Measurements from ENCODE around the gene GPR17.

The GPR17 gene, protein sequence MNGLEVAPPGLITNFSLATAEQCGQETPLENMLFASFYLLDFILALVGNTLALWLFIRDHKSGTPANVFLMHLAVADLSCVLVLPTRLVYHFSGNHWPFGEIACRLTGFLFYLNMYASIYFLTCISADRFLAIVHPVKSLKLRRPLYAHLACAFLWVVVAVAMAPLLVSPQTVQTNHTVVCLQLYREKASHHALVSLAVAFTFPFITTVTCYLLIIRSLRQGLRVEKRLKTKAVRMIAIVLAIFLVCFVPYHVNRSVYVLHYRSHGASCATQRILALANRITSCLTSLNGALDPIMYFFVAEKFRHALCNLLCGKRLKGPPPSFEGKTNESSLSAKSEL

DNA sequence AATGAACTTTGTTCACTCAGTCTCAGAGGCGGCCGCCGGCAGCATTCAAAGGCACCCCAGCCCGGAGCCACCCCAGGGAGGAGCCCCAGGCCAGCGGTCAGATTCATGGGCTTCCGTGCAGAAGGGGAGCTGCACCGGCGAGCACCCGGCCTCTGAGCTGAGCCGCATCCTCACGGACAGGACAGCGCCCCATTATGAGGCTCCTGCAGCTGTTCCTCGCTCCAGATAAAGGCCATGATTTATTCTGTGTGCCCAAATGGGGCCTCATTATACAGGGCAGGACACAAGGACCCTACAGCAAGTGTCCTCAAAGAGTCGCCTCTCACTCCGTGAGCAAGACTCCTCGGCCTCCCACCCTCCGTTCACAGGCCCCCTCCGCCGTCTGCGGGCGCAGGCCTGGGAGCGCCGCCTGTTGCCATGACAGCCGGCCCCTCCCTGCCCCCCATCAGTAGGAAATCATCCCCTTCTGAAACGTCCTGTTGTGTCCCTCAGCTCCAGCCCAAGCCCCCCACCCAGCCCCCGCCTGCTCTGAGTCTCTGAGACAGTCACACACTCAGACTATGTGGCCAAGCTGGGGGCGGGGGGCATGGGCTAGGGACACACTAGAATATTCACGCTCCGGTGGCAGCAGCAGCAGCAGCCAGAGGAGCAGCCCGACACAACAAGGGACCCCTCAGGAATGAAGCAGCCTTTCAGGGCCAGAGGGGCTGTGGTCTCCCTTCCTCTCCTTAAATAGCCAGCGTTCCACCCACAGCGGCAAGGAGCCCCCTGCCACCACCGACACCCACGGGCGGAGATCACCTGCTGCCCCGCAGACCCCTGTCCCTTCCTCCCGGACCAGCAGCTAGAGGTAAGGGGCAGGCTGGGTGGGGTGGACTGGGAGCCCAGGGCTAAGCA is at the start of gene GPR17:
GPR17 (plus strand) TSS at position 759 of the 897 bp plus-strand sequence. CDS start 4,583 bp downstream, outside the sequence.
- no peak for DNase-seq (ENCODE audit: low spot score)

DNA sequence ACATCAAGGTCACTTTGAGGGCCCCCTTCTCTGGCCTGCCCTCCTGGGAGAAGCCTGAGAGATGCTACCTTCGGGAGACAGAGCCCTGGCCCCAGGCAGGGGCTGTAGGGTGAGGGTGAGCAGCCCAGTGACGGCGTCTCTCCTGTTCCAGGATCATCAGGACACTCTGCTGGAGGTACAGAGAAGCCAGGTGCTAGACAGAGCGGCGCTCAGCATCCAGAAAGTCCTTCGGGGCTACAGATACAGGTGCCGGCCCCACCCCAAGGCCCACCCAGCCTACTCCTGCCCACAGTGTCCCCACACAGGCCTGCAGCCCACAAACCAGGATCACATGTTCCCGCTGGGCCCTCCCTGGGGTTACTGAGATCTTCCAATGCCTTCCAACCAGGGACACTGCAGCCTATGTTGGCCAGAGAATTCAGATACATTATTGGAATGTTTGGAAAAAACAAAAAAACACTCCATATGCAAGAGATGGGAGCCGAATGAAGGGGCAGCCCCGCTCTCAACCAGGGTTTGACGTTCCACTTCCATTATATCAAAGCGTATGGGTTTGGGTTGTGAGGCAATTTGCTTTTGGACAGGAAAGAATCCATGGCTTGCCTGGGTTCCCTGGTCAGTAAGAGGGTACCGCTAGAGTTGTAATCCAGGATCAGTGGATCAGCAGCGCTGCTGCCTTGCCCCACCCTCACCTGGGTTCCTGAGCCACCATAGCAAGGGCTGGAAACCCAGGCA is 49.5 kb upstream of the GPR17 start:
- DNase-seq (ENCODE audit: low spot score) = no peak

GRCh38 chr2:127597046-127597983 is 48.6 kb upstream of the GPR17 start:
- DNase-seq (ENCODE audit: low spot score) = no peak

DNA sequence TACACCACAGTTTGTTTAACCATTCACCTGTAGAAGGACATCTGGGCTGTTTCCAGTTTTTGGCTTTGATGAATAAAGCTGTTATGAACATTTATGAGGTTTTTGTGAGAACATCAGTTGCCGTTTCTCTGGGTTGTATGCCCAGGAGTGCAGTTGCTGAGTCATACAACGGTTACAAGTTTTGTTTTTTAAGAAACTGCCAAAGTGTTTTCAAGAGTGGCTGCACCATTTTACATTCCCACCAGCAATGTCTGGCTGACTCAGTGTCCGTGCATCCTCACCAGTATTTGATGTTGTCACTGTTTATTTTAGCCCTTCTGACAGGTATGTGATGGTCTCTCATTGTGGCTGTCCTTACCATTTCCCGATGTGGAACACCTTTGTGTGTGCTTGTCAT is 48.0 kb upstream of the GPR17 start:
- no peak for DNase-seq (ENCODE audit: low spot score)

DNA sequence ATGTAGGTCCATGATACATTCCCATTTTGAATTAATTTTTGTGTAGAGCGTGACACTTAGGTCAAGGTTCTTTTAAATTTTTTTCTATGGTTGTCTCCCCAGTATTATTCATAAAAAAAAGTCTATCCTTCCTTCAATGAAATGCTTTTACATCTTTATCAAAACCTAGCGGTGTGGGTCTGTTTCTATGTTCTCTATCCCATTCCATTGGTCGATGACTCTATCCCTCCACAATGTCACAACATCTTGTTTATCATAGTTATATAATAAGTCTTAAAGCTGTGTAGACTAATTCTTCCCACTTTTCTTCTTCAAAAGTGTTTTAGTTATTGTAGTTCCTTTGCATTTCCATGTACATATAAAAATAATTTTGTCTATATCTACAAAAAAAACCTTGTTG is 47.2 kb upstream of the GPR17 start:
- no peak for DNase-seq (ENCODE audit: low spot score)

- DNase-seq (ENCODE audit: low spot score) = no peak
Measured at GRCh38 chr2:127599211-127599610, 46.7 kb upstream of the GPR17 start.

- no peak for DNase-seq (ENCODE audit: low spot score)
Measured at GRCh38 chr2:127604986-127605385, 41.0 kb upstream of the GPR17 start.

DNA sequence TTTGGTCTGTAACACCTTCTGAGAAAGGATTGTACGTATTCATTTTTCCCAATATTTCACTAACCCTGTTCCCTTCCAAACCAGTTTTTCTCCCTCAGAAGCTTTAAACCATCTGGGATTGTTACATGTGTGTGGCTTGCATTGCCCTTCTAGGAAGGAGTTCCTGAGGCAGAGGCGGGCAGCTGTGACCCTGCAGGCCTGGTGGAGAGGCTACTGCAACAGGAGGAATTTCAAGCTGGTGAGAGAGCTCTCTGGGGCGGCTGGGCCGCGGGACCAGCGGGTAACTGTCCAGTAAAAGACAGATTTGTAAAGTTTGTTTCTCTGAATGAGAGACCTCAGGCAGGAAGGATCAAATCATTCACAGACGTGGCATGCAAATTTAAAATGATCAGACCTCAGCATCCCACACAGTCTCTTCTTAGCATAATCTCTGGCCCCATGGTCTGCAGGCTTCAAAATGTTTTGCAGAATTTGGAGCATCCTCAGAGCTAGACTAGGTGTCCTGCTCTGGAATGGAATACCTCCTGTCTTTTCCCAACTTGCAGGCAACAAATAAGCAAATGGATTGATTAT is 40.2 kb upstream of the GPR17 start:
- DNase-seq (ENCODE audit: low spot score) = no peak

GRCh38 chr2:127606625-127607398 is 39.1 kb upstream of the GPR17 start:
- no peak for DNase-seq (ENCODE audit: low spot score)

DNA sequence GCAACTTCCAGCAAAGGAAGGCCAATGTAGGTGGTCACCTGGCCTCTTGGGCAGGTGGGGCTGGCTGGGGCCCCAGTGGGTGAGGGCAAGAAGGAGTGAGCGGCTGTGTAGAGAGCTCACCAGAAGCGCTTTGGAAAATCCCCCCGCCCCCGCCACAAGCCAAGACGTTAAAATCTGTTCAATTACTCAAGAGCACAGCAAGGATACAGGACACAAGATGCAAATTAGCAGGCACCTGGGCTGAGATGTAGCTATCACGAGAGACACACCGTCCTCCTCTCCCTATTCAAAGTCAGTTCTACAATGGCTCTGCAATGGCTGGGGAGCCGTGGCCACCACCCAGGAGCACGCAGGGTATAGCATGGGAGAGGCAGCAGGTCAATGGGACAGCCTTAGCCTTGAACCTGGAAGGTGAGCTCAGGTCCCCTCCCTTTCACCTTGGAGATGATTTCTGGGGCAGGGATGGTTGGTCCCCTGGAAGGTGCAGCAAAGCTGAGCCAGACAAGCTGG is 38.5 kb upstream of the GPR17 start:
- DNase-seq (ENCODE audit: low spot score) = no peak

- no peak for DNase-seq (ENCODE audit: low spot score)
Measured at GRCh38 chr2:127608061-127609030, 37.6 kb upstream of the GPR17 start.

DNA sequence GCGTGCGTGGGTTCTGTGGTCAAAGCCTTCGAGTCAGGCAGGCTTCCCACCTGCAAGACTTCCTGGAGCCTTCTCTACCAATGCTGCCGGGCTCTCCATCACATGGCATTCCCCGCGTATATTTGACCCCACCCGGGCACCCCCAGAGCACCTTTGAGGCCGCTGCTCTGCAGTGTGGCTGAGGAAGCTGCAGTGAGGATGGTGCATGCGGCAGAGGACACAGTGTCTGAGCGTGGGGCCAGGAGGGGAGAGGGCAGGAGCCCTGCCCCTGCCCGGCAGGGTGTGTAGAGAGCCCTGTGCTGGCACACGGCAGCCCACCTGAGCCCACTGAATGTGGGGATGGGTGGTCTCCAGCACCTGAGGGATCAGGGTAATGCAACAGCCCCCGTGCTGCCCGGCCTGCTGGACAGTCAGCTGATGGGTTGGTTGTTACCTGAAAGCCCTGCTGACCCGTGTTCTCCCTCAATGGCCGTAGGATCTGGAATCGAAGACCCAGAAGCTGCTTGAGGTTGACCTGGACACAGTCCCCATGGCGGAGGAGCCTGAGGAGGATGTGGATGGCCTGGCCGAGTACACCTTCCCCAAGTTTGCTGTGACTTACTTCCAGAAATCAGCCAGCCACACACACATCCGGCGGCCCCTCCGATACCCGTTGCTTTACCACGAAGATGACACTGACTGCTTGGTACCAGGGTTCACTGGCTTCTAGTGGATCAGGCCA is 36.8 kb upstream of the GPR17 start:
- DNase-seq (ENCODE audit: low spot score) = no peak

DNA sequence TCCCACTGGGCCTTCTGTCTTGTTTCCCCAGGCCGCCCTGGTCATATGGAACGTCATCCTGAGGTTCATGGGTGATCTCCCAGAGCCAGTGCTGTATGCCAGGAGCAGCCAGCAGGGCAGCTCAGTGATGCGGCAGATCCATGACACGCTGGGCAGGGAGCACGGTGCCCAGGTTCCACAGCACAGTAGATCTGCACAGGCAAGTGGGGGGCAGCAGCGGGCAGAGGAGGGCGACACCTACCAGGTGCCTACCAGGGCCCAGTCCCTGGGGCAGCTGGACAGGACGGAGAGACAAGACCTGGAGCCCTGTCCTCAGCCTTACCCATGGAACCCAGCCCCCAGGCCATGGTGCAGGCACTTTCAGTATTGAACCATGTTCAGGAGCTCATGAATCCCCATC is 36.1 kb upstream of the GPR17 start:
- no peak for DNase-seq (ENCODE audit: low spot score)

DNA sequence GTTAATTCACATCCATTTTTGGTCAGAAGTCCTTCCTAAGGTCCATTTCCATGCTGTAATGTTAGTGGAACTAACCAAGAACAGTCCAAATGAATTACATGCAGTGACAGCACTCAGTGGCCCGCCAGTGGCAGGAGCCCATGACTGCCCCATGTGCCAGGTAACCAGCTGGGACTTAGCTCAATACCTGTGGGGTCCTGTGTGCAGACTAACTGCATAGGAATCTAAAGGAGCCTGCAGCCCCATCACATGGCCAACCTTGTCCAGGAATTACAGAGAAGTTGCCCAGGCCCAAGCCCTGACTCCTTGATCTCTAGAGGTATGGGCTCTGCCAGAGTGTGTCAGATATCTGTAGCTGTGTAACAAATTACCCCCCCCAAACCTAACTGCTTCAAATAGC is 35.4 kb upstream of the GPR17 start:
- no peak for DNase-seq (ENCODE audit: low spot score)

DNA sequence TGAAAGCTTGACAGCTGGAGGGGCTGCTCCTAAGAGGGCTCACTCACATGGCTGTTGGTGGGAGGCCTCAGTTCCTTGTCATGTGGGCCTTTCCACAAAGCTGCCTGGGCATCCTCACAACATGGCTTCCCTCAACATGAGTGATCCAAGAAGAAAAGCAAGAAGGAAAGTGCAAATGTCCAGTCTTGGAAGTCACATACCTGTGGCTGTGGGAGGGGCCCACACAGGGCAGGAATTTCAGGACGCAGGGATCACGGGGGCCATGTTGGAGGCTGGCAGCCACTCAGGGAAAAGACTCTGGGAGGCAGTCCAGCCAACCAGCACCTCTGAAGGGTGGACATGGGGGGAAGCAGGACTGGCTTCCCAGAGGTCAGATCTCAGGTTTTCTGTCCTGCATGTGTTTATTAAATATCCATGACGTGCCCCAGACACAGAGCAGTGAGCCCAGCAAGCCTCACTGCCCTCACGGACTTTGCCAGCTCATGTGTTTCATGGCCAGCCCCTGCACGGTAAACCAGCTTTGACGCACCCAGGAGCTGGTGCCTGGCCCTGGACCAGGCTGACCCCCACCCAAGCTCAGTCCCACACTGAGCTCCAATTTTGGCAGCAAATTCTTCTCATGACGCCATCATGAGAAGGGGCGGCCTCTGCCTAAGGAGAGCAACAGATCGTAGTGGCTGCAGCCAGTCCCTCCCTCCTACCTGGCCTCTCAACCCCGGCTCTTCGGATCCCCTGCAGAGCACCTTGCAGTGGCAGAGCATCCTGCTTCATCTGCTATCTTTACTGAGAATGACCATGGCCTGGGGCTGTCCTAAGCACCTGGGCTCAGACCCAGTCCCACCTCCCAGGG is 34.7 kb upstream of the GPR17 start:
- no peak for DNase-seq (ENCODE audit: low spot score)

GRCh38 chr2:127612111-127612822 is 33.7 kb upstream of the GPR17 start:
- no peak for DNase-seq (ENCODE audit: low spot score)

GRCh38 chr2:127614246-127614645 is 31.7 kb upstream of the GPR17 start:
- no peak for DNase-seq (ENCODE audit: low spot score)
